Amygdala (tissue), 56 donors: ENCODE measurements around the gene PRSS36.
"Not testable (repeated sequence)": the region's sequence is repeated elsewhere in the genome, so short reads cannot be mapped to it uniquely, and the experiment has no call there.

Experiments used
- DNase-seq, 56 donors: peaks; one replicate each; lab custom pipeline; 2025; lab: John Stamatoyannopoulos, UW

Gene PRSS36

DNA sequence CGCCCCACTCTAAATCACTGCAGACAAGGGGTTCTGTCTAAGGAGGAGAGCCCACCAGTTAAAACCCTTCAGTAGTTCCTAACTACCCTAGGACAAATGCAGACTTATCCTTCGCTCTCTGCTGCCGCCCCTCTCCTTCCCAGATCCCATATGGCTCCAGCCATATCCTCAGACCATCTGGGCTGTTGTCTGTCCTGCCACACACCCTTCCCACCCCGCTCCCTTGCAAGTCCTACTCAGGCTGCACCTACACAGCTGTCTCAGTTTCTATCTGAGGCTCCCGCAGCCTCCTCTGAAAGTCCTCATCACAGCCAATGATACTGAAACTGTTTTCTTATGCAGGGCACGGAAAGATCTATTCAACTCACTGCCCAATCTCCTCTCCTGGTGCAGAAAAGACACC, 42.4 kb downstream of the PRSS36 start:
- DNase-seq: peak in 1 of 56 donors; percentile 2

DNA sequence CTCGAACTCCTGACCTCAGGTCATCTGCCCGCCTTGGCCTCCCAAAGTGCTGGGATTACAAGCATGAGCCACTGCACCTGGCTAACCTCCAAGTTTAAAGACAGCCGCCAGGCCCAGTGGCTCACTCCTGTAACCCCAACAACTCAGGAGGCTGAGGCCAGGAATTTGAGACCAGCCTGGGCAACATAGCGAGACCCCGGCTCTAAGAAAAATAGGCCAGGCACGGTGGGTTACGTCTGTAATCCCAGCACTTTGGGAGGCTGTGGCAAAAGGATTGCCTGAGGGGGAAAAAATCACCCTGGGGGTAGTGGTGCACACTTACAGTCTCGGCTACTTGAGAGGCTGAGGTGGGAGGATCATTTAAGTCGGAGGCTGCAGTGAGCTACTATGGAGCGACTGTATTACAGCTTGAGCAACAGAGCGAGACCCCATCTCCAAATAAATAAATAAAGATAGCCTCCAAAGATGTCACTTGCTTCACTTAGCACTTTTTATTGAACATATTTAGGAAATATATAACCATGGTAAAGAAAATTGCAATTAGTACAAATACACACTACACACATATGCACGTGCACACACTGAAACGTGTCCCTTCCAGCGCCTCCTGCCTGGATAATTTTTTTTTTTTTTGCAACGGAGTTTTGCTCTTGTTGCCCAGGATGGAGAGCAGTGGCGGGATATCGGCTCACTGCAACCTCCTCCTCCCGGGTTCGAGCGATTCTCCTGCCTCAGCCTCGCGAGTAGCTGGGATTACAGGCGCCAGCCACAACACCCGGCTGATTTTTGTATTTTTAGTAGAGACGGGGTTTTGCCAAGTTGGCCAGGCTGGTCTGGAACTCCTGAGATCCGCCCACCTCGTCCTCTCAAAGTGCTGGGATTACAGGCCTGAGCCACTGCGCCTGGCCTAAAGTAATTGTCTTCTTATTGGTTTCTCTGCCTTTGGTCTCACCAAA, 43.1 kb downstream of the PRSS36 start:
- no peak for DNase-seq

DNA sequence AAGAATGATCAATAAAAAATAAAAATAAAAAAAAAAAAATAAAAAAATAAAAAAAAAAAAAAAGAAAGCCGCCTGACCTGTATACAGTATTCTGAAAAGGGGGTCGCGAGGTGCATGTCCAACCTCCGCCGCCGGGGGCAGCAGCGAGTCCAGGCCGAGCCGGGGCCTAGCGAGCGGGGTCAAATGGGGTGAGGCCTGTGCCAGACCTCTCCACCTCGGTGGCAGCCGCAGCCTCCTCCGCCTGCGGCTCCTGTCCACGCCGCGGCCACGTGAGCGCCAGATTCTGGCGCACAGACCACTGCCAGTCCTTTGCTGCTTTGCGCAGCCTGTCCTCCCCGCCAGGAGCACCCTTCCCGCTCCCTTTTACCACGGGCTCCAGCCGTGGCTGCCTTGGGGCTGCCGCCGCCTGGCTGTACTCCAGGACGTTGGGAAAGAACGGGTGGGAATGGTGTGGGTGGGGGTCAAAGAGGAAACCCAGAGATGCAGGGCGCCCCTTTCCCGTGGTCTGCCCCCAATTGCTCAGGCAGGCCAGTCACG, 44.1 kb downstream of the PRSS36 start:
- DNase-seq: peak in 49 of 56 donors; percentile 14 to 85 (median 49)

DNA sequence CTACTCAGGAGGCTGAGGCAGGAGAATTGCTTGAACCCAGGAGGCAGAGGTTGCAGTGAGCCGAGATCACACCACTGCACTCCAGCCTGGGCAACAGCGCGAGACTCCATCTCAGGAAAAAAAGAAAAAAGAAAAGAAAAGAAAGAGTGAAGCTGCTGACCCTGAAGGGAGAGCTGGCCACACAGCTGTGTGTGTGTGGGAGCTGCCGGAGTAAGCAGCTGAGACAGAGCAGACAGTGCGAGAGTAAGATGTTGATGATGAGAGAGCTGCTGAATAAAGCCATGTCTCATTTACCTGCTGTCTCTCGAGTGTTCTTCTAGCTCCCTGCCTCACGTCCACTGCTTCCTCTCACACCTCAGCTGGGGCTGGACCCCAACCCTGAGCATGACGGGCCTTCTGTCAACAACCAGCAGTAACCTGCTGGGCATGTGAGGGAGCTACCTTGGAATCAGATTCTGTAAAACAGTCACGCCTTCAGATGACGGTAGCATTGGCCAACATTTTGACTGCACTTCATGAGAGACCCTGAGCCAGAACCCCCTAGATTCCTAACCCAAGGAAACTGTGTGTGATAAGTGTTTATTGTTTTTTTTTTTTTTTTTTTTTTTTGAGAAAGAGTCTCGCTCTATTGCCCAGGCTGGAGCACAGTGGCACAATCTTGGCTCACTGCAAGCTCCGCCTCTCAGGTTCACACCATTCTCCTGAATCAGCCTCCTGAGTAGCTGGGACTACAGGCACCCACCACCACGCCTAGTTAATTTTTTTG, 48.8 kb downstream of the PRSS36 start:
- DNase-seq: not testable (repeated sequence)

DNA sequence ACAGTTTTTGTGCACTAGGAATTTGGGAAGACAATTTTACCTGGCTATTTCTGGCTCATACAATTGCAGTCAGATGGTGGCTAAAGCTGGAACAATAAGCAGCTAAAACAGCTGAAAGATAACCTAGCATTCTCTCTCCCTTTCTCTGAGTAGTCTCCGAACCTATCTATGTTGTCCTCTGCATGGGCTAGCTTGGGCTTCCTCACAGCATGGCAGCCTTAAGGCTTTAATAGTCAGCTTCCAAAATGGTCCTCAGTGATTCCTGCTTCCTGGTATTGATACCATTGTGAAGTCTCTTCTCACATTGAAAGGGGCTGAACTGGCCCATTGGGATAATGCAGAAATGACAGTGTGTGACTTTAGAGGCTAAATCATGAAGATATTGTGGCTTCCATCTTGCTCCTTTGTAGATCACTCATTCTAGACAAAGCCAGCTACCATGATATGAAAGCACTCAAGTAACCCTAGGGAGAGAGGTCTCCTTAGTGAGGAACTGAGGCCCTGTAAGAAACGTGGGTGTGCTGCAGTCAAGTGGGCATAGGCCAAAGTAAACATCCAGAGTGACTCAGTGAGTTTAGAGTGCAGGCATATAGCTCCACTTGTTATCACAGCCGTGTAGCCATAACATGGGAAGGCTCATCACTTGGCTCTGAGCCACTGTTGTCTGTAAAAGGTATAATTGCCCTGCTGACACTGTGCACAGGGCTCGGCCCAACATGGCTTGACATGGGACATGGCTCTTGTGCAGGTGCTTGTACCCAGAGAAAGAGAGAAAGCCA, 49.8 kb downstream of the PRSS36 start:
- DNase-seq: no peak

DNA sequence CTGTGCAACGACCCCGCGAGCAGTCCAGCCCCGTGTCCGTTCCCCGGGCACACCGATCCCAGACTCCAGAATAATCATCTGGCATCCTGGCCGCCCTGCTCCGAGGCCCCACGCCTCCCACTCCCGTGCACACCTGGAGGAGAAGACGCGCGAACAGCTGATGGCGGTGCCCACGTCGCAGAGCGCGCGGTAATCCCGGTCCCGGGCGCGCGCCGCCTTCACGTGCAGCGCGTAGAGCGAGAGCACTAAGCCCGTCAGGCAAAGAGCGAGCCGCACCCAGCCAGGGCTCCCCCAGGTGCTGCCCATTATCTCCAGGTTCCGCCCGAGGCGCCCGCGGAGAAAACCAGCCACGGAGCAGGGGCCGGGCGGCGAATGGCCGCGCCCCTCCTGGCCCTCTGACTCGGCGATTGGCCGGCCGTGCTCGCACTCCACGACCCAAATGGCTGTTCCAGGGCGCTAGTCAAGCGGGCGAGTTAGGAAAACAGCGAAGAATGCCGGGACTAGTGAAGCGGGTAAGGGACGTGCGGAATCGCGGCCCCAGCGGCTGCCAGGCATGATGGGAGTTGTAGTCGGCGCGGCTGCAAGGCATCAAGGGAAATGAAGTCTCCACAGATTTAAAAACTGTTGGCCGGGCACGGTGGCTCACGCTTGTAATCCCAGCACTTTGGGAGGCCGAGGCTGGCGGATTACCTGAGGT, 55.3 kb downstream of the PRSS36 start, which contains the start of gene VKORC1:
Gene VKORC1 (minus strand): TSS at position 374 of the 697 bp plus-strand sequence. CDS start 68 bp downstream, at position 306.
- DNase-seq: peak in 55 of 56 donors; percentile 26 to 96 (median 89)

DNA sequence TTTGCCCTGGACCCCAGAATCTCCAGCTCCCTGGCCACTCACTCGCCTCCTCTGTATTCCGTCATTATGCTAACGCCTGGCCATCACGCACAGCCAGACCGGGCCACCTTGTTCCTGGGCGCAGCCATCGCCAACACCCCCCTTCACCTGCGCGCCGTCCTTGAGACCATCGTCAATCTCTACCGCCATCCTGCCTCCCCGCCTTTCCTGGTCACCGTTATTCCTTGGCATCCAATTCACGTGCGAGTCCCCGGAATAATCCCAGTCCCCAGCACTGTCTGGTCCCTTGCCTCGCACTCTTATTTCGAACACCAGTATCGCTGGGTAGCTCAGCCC, 55.8 kb downstream of the PRSS36 start:
- peak in 8 of 56 donors; percentile 17 to 52 (median 42) for DNase-seq

DNA sequence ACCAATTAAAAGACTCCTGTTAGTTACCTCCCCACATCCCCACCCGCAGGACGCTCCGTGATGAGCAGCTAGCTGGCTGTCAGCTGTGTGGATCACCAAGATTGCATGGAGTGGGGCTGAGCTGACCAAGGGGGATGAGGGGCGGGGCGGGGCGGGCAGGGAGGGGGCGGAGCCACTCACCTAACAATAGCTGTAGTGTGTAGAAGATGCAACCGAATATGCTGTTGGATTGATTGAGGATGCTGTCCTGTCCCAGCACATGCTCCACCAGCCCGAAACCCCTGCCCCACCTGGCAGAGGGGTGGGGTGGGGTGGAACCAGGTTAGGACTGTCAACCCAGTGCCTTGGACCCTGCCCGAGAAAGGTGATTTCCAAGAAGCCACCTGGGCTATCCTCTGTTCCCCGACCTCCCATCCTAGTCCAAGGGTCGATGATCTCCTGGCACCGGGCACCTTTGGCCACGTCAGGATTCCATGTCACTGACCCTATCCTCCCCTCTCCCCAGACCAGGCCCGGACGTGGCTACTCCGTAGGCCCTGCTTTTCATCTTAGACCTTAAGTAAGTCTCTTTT, 56.6 kb downstream of the PRSS36 start:
- peak in 45 of 56 donors; percentile 9 to 78 (median 51) for DNase-seq

DNA sequence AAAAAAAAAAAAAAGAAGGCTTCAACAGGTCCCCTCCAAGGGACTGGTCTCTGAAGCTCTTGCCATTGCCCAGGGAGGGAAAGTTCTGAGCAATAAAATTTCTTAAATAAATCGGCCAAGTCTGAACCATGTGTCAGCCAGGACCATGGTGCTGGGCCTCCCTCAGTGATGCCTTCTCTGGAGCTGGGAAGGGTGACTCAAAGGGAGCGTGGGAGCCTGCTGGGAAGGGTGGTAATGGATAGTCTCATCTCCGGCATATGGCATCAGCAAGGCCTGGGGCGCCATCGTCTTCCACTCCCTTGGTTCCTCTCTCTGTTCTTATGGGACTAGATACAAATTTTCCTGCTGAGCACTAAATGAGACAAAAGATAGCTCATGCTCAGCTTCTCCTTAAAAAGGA, 57.5 kb downstream of the PRSS36 start:
- peak in 1 of 56 donors; percentile 1 for DNase-seq

DNA sequence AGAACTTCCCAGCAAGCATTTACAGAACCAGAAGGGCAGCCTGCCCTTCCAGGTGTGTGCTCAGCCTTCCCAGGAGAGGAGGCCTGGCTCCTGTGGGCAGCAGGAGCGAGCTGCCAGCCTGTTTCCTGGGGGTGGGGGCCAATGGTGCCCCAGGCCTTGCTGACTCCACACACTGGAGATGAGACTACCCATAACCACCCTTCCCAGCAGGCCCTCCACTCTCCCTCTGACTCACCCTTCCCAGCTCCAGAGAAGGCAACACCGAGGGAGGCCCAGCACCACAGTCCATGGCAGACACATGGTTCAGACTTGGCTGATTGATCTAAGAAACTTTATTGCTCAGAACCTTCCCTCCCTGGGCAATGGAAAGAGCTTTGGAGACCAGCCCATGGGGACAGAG, 59.3 kb downstream of the PRSS36 start:
- no peak for DNase-seq

DNA sequence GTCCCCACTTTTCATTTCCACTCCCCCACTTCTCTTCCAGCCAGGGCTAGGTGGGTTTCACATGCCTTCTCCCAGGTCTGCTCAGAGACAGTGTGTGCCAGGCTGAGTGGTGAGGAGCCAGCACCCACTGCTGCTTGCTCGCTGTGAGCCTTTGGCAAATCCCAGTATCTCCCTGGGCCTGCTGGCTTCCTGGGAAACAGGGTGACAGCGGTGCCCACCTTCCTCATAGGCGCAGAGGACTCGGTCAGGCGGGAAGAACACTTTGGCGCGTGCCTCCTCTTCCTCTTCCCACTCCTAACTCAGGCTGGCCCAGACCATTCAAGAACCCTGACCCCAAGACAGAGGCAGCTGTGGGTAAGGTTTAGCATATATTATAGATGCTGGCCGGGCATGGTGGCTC, 60.7 kb downstream of the PRSS36 start:
- no peak for DNase-seq
